DND-41 (cell line): Measurements from ENCODE around the gene TUFM.
A peak's percentile ranks its signal among the peaks of the same experiment; 100 is the strongest.

ENCODE experiments used
- ATAC-seq: fragments of 200-7000 bp; cut with Tn5 transposase; 3 replicates; pipeline ENCODE4 v1.9.1; 2021; ENCODE audit warnings: low read depth; ENCODE audit not compliant: insufficient read depth
- DNase-seq: peaks from one replicate; pipeline ENCODE4 v3.0.0-alpha.2; 2020
- H2AFZ ChIP-seq: 2 replicates; pipeline ENCODE4 v1.6.0; 2012; ENCODE audit warnings: low read depth, low read length
- H3K27ac ChIP-seq: 2 replicates; pipeline ENCODE4 v1.5.1; 2012; ENCODE audit warnings: low read length, inconsistent platforms
- H3K27me3 ChIP-seq: fragments of 200-600 bp; sonication (generic); 2 replicates; pipeline ENCODE4 v1.6.0; 2012; ENCODE audit warnings: low read length, mild to moderate bottlenecking, inconsistent platforms; ENCODE audit not compliant: insufficient read depth, poor library complexity
- H3K36me3 ChIP-seq: 2 replicates; pipeline ENCODE4 v1.5.1; 2012; ENCODE audit warnings: low read length, inconsistent platforms; ENCODE audit not compliant: insufficient read depth
- H3K4me1 ChIP-seq: 2 replicates; pipeline ENCODE4 v1.5.1; 2012; ENCODE audit warnings: mild to moderate bottlenecking, low read length; ENCODE audit not compliant: insufficient read depth
- H3K4me2 ChIP-seq: 2 replicates; pipeline ENCODE4 v1.6.0; 2012; ENCODE audit warnings: mild to moderate bottlenecking, moderate library complexity, low read length, inconsistent platforms; ENCODE audit not compliant: insufficient read depth
- H3K4me3 ChIP-seq, 2 experiments: fragments of 200-600 bp in 1 of 2; shearing (Covaris generic) in 1 of 2; 2 replicates each; pipeline ENCODE4 v1.5.1; 2012 to 2016; ENCODE audit warnings: inconsistent platforms in 2 of 2, low read length in 2 of 2, mild to moderate bottlenecking in 2 of 2, low read depth in 1 of 2, moderate library complexity in 1 of 2
- H3K79me2 ChIP-seq: 2 replicates; pipeline ENCODE4 v1.6.0; 2012; ENCODE audit warnings: low read length, inconsistent platforms; ENCODE audit not compliant: insufficient read depth
- H3K9ac ChIP-seq: 2 replicates; pipeline ENCODE4 v1.6.0; 2012; ENCODE audit warnings: low read depth, mild to moderate bottlenecking, inconsistent platforms, low read length, moderate library complexity
- H3K9me3 ChIP-seq: 2 replicates; pipeline ENCODE4 v1.5.1; 2012; ENCODE audit warnings: low read length, moderate library complexity, mild to moderate bottlenecking, inconsistent platforms; ENCODE audit not compliant: insufficient read depth, severe bottlenecking
- H4K20me1 ChIP-seq: 2 replicates; pipeline ENCODE4 v1.6.0; 2012; ENCODE audit warnings: low read length; ENCODE audit not compliant: insufficient read depth
- CTCF ChIP-seq: IDR thresholded peaks from 2 replicates; pipeline ENCODE4 v1.5.1; 2012; ENCODE audit warnings: borderline replicate concordance, low read length, moderate library complexity, mild to moderate bottlenecking; ENCODE audit not compliant: poor library complexity, severe bottlenecking; ENCODE audit errors: extremely low read depth
- EZH2 ChIP-seq: IDR thresholded peaks from 3 replicates; pipeline ENCODE4 v1.6.1; 2012; ENCODE audit warnings: borderline replicate concordance, low read depth, mild to moderate bottlenecking, moderate library complexity, low read length, inconsistent platforms; ENCODE audit not compliant: severe bottlenecking

TUFM gene

GRCh38 chr16:28837672-28838557 is 8.2 kb downstream of the TUFM start:
- H3K4me2 ChIP-seq, result no peak overlapping the region
- H3K9me3 ChIP-seq, result no peaks in the 10 kb centered on the region
- ATAC-seq (0 out of 3 replicates have a peak, but pooled peaks have one; percentile 9), DNase-seq (no peak)
- peaks cover 47% of the 10 kb centered on the region for H4K20me1 ChIP-seq
- no peak overlapping the region for H2AFZ ChIP-seq
- TF ChIP-seq EZH2, result no peak
- TF ChIP-seq CTCF, result no peak
- H3K4me1 ChIP-seq, result no peaks in the 10 kb centered on the region
- peaks cover 71% of the 10 kb centered on the region for H3K36me3 ChIP-seq
- H3K9ac ChIP-seq, result no peak overlapping the region
- H3K27ac ChIP-seq, result no peak overlapping the region
- no peak overlapping the region for H3K4me3 ChIP-seq
- no peaks in the 10 kb centered on the region for H3K27me3 ChIP-seq
- peaks cover 9% of the 10 kb centered on the region; the same call in 1 of the 2 replicates for H3K79me2 ChIP-seq

- H3K9ac ChIP-seq, result no peak overlapping the region
- H3K27me3 ChIP-seq, result no peaks in the 10 kb centered on the region
- TF ChIP-seq EZH2 (no peak), CTCF (no peak)
- DNase-seq, result no peak
- no peak overlapping the region for H3K4me3 ChIP-seq
- H3K4me2 ChIP-seq, result no peak overlapping the region
- no peaks in the 10 kb centered on the region for H3K9me3 ChIP-seq
- no peak overlapping the region for H2AFZ ChIP-seq
- H3K4me1 ChIP-seq, result no peaks in the 10 kb centered on the region
- H3K79me2 ChIP-seq, result peaks cover 21% of the 10 kb centered on the region
- peaks cover 71% of the 10 kb centered on the region for H3K36me3 ChIP-seq
- no peak for ATAC-seq
- peaks cover 56% of the 10 kb centered on the region for H4K20me1 ChIP-seq
- no peak overlapping the region for H3K27ac ChIP-seq
Observed at GRCh38 chr16:28836761-28837064, 9.4 kb downstream of the TUFM start.

- peaks cover 76% of the 10 kb centered on the region for H3K36me3 ChIP-seq
- H3K9me3 ChIP-seq, result no peaks in the 10 kb centered on the region
- H3K4me2 ChIP-seq, result no peak overlapping the region
- H3K9ac ChIP-seq, result no peak overlapping the region
- H3K79me2 ChIP-seq, result peaks cover 23% of the 10 kb centered on the region
- H2AFZ ChIP-seq, result no peak overlapping the region
- H3K27ac ChIP-seq, result no peak overlapping the region
- DNase-seq (no peak), ATAC-seq (no peak)
- no peaks in the 10 kb centered on the region for H3K4me1 ChIP-seq
- H3K27me3 ChIP-seq, result no peaks in the 10 kb centered on the region
- H4K20me1 ChIP-seq, result peaks cover 59% of the 10 kb centered on the region
- no peak overlapping the region for H3K4me3 ChIP-seq
- TF ChIP-seq EZH2 (no peak), CTCF (no peak)
Observed at GRCh38 chr16:28835864-28836760, 10.0 kb downstream of the TUFM start.
